Measurements from ENCODE around the gene ALPG.
"Not testable (repeated sequence)": the region's sequence is repeated elsewhere in the genome, so short reads cannot be mapped to it uniquely, and the experiment has no call there.

The ALPG gene

GRCh38 chr2:232406556-232407310 lies at the start of gene ALPG:
TSS of gene ALPG (plus strand) at chr2:232406844. CDS start at chr2:232406895, 51 bp downstream.
- no peak for DNase-seq (ENCODE audit: low read depth)

DNA sequence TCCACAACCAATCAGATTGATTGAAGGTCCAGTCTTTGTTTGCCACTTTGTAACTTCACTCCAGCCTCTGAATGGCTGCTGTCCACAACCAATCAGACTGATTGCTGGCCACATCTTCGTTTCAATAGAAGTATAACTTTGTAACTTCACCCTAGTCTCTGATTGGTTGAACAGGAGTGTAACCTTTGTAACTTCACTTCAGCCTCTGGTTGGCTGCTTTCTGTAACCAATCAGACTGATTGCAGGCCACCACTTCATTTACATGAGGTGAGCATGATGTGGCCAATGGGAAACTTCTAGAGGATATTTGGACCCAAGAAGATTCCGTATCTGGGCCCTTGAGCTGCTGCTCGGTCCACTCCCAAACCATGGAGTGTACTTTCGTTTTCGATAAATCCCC lies 45.0 kb upstream of the ALPG start:
- DNase-seq (ENCODE audit: low read depth) = no peak

- no peak for DNase-seq (ENCODE audit: low read depth)
Observed at GRCh38 chr2:232362174-232362900, 44.3 kb upstream of the ALPG start.

- not testable (repeated sequence) for DNase-seq (ENCODE audit: low read depth)
Observed at GRCh38 chr2:232363064-232363783, 43.4 kb upstream of the ALPG start.

DNA sequence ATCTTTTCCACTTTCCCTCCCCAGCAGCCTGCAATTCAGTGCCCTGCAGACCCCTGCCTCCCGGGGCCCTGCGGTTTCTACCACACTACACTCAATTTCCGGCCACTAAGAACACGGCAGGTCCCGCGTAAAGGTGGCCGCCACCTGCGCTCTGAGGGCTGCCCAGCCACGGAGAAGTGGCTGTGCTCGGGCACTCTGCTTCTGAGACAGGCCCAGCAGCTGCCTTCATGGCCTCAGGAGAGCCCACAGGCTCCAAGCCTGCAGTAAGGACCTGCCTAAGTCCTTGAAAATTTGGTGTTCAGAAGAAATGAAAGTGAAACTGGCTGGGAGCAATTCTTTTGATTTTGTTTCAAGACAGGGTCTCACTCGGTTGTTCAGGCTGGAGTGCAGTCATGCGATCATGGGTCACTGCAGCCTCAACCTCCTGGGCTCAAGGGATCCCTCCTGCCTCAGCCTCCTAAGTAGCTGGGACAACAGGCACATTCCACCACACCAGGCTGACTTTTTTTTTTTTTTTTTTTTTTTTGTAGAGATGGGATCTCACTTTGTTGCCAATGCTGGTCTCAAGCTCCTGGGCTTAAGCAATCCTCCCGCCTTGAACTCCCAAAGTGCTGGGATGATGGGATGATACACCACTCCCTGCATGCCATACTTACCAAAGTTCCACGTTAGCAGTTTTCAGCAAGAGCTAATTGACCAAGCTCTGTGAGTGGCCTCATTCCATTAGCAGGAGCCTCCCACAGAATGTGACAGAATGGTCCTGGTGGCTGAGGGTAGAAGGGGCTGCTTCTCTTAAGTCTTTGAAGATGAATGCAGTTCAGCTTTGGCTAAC lies 42.6 kb upstream of the ALPG start:
- peak; percentile 40 for DNase-seq (ENCODE audit: low read depth)

DNA sequence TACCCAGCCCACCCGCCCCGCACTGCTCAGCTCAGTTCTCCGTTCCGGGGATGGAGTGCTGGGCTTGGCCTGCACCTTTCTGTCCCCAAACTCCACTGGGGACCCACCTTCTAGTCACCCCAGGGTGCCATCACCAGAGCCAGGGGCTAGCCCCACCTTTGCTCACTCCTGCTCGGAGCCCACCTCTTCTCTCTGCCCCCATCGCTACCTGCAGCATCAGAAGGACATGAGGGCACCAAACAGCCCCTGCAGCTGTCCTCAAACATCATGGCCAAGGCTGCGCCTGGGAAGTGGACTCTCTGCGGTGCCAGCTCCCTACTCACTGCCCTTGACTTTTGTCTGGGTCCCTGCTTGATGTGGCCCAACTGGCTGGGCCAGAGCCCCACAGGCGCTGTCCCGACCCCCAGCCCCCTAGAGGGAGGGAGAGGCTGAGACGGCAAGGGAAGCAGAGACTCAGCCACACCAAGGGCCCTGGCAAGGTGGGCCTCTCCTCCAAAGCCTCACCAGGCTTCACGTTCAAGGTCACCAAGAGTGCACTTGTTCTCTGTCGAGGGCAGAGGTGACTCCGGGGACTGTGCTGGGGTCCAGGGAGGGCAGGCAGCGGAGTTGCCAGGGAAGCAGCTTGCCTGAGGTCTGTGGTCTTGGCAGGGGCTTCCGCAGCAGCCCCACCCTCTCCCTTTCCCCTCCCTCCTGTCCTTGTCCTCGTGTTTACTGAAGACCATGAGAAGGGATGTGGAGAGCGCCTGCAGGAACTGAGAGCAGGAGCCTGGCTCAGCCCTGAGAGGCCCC lies 41.6 kb upstream of the ALPG start:
- not testable (repeated sequence) for DNase-seq (ENCODE audit: low read depth)

- peak; percentile 50 for DNase-seq (ENCODE audit: low read depth)
Observed at GRCh38 chr2:232365621-232366321, 40.9 kb upstream of the ALPG start.

- DNase-seq (ENCODE audit: low read depth) = not testable (repeated sequence)
Observed at GRCh38 chr2:232366461-232366860, 40.2 kb upstream of the ALPG start.

- DNase-seq (ENCODE audit: low read depth) = no peak
Observed at GRCh38 chr2:232367016-232367415, 39.6 kb upstream of the ALPG start.

- DNase-seq (ENCODE audit: low read depth) = no peak
Observed at GRCh38 chr2:232367591-232368233, 38.9 kb upstream of the ALPG start.

DNA sequence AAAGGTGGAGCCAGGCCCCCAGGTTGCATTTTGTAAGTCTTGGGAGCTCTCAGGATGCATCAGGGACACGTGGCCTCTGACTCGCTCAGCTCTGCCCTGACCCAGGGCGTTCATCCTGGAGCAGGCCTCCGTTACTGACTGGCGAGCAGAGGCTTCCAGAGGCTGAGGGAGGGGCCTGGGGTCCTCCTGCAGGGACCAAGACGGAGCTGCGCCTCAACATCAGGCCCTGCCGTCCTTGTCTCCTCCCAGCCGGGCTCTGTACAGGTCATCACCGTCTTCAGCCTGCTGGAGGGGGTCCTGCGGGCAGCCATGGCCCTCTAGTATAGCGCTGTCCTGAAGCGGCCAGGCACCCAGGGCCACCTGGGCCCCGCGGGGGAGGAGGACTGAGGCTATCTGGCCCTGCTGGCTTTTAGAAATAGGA lies 38.3 kb upstream of the ALPG start:
- no peak for DNase-seq (ENCODE audit: low read depth)

GRCh38 chr2:232369126-232369951 lies 37.3 kb upstream of the ALPG start:
- DNase-seq (ENCODE audit: low read depth) = no peak

DNA sequence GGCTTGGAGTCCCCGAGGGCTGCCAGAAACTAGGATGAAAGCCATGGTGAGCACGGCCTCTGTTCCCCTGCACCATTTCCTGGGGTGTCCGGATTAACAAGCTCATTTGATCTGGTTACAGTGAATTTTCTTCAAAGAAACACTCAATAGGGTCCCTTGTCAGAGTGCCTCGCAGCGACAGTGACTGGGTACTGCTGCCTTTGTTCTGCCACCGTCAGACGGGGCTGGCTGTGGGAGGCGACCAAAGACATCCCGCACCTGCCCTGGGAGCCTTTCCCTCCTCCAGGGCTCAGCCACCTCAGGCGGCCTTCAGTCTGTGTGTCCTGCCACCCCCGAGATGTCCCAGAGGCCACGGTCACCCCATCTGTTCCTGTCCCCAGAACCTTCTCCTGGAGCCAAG lies 36.6 kb upstream of the ALPG start:
- not testable (repeated sequence) for DNase-seq (ENCODE audit: low read depth)

GRCh38 chr2:232372231-232373208 lies 34.1 kb upstream of the ALPG start:
- peak; percentile 64 for DNase-seq (ENCODE audit: low read depth)

GRCh38 chr2:232374356-232374755 lies 32.3 kb upstream of the ALPG start:
- DNase-seq (ENCODE audit: low read depth) = no peak

GRCh38 chr2:232375164-232375563 lies 31.5 kb upstream of the ALPG start:
- no peak for DNase-seq (ENCODE audit: low read depth)

- DNase-seq (ENCODE audit: low read depth) = no peak
Observed at GRCh38 chr2:232376260-232376659, 30.4 kb upstream of the ALPG start.

DNA sequence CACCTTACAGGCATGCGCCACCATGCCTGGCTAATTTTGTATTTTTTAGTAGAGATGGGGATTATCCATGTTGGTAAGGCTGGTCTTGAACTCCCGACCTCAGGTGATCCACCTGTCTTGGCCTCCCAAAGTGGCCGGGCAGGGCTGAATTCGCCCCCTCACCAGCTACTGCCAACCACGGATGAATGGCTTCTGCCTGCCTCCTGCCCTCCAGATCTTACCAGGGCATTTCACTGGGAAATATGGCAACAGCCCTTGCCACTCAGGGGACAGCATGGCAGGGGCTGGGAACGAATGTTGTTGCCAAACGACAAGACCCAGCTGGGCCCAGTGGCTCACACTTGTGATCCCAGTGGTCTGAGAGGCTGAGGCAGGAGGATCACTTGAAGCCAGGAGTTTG lies 29.9 kb upstream of the ALPG start:
- no peak for DNase-seq (ENCODE audit: low read depth)

Measured in iris pigment epithelial cell (primary cell).